ENCODE results near the gene PPP1R1B.

- TF ChIP-seq POLR2AphosphoS5 (IDR thresholded peaks at IDR 0.05; ENCODE audit: low read depth, low read length) (no peak), POLR2A (IDR thresholded peaks at IDR 0.05; ENCODE audit: low read depth, low read length) (no peak)
Measured at GRCh38 chr17:39615434-39615833, 11.3 kb upstream of the PPP1R1B start.

All from GM12892 (cell line).